Measurements from ENCODE around the gene RFX5. TPM values are rescaled to one million over a fixed set of nuclear protein-coding genes. Genes with fewer than 3 reads are reported as not detected.

RFX5 gene
- total and polyA plus RNA-seq, 9 of the 15 experiments (the other 6 are each of a cell fraction or from before 2014, with no cell fraction given) = 3.8 to 48.2 (median 32.2) TPM

DNA sequence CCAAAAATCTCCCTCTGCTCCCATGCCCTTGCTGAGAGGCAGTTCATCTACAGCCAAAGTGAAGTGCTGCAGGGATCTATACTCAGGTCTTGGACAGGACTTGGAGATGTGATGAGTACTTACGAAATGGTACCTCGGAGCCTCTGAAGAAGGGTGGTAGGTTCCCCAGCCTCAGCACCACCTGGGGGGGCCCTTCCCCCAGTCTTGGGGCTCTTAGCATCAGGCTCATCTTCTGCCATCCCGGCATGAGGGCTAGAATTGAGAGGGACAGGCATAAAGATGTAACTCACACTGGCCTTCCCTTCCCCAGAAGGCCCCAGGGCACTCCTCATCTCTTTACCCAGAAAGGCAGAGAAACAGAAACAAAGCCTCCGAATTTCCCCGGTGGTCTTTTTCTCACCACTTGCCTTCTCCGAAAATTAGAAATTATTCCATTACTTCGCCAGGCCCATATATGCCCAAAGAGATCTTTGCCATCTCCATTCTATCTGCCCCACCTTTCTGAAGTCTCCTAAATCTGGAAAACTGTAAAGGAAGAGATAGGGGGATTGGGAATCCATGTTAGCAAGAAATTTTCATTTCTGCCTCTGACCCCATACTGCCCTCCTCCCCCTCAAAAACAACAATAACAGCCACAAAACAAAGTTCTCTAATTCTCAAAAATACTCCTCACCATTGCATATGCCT is 827 bp downstream of the RFX5 start (continued):
- TF ChIP-seq EZH2 (IDR thresholded peaks at IDR 0.05; ENCODE audit: borderline replicate concordance, low read depth, low read length) = no peak
- TF ChIP-seq CTCF (IDR thresholded peaks at IDR 0.05 in 2 of 3, conservative IDR thresholded peaks at IDR 0.05 in 1 of 3; ENCODE audit: insufficient read depth in 2 of 3, low read depth in 1 of 3, low read length in 3 of 3) = peak in 2 of 3 experiments; percentile 24 to 44; a peak in 2 of 6 replicates
- TF ChIP-seq, protein P1, sequence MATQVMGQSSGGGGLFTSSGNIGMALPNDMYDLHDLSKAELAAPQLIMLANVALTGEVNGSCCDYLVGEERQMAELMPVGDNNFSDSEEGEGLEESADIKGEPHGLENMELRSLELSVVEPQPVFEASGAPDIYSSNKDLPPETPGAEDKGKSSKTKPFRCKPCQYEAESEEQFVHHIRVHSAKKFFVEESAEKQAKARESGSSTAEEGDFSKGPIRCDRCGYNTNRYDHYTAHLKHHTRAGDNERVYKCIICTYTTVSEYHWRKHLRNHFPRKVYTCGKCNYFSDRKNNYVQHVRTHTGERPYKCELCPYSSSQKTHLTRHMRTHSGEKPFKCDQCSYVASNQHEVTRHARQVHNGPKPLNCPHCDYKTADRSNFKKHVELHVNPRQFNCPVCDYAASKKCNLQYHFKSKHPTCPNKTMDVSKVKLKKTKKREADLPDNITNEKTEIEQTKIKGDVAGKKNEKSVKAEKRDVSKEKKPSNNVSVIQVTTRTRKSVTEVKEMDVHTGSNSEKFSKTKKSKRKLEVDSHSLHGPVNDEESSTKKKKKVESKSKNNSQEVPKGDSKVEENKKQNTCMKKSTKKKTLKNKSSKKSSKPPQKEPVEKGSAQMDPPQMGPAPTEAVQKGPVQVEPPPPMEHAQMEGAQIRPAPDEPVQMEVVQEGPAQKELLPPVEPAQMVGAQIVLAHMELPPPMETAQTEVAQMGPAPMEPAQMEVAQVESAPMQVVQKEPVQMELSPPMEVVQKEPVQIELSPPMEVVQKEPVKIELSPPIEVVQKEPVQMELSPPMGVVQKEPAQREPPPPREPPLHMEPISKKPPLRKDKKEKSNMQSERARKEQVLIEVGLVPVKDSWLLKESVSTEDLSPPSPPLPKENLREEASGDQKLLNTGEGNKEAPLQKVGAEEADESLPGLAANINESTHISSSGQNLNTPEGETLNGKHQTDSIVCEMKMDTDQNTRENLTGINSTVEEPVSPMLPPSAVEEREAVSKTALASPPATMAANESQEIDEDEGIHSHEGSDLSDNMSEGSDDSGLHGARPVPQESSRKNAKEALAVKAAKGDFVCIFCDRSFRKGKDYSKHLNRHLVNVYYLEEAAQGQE (IDR thresholded peaks at IDR 0.05; ENCODE audit: borderline replicate concordance) = peak; percentile 27; the same call in 1 of the 2 replicates
- TF ChIP-seq, protein P1 (CRISPR knock-in tag; IDR thresholded peaks at IDR 0.05; ENCODE audit: low read depth) = no peak
- TF ChIP-seq STAG1 (CRISPR knock-in tag; IDR thresholded peaks at IDR 0.05; ENCODE audit: borderline replicate concordance) = 0 out of 2 replicates have a peak, but pooled peaks have one; percentile 9
- TF ChIP-seq RAD21 (CRISPR knock-in tag; conservative IDR thresholded peaks at IDR 0.05 in 1 of 2, IDR thresholded peaks at IDR 0.05 in 1 of 2) = peak in 1 of 2 experiments; percentile 52; a peak in 2 of 4 replicates
- no peak for TF ChIP-seq MIER1 (IDR thresholded peaks at IDR 0.05; ENCODE audit: low read depth)
- TF ChIP-seq FOXP1 (CRISPR knock-in tag; IDR thresholded peaks at IDR 0.05) = no peak

Data from K562 (cell line).